ENCODE results near the gene NTSR2. TPM values are rescaled to one million over a fixed set of nuclear protein-coding genes. Genes with fewer than 3 reads are reported as not detected.

Gene NTSR2
- total RNA-seq, 1 experiment from 2014 or later = not detected

GRCh38 chr2:11610624-11611242 lies 59.3 kb downstream of the NTSR2 start:
- intact Hi-C loops (cut with micrococcal nuclease; ENCODE audit: unreplicated experiment) = no loop called here
- CTCF ChIA-PET = no interaction called here
- Mint-ChIP-seq H3K36me3 (ENCODE audit: insufficient read depth, unreplicated experiment) (no peaks in the 10 kb centered on the region), H3K4me3 (ENCODE audit: low read depth, unreplicated experiment) (no peak overlapping the region), H3K4me1 (ENCODE audit: low read depth, unreplicated experiment) (peaks cover 8% of the 10 kb centered on the region), H3K27me3 (ENCODE audit: unreplicated experiment) (peaks cover 24% of the 10 kb centered on the region), H3K9me3 (ENCODE audit: low read depth, unreplicated experiment) (no peaks in the 10 kb centered on the region), H3K27ac (ENCODE audit: unreplicated experiment) (no peak overlapping the region)
- BruUV-seq (replicated peaks) = no TSS peak
- TF ChIP-seq CTCF (IDR thresholded peaks at IDR 0.05; ENCODE audit: unreplicated experiment) = no peak
- no peak for DNase-seq

Other genes with a start within 250 kb of the NTSR2 start
- 23.8 and 25.6 TPM in 2 replicates for gene E2F6, start 204.0 kb downstream of the NTSR2 start, total RNA-seq (2022)
- gene GREB1, start 136.2 kb downstream of the NTSR2 start, total RNA-seq (2022) = 0.54 and 0.90 TPM in 2 replicates
- gene LPIN1, start 76.4 kb upstream of the NTSR2 start, total RNA-seq (2022) = 46.2 and 53.5 TPM in 2 replicates